ENCODE data around the gene SMC2.

SMC2 gene

GRCh38 chr9:104110509-104110908 lies 16.4 kb downstream of the SMC2 start:
- Histone ChIP-seq H3K4me3 (ENCODE audit: low read length) (no peak overlapping the region), H3K9me3 (ENCODE audit: control insufficient read depth, insufficient read depth, low read length) (no peaks in the 10 kb centered on the region), H3K4me1 (ENCODE audit: control insufficient read depth, low read length) (no peaks in the 10 kb centered on the region), H3F3A (ENCODE audit: control insufficient read depth, insufficient read depth) (no peaks in the 10 kb centered on the region), H3K9me2 (replicated peaks; ENCODE audit: control insufficient read depth, low read length) (no peaks in the 10 kb centered on the region), H3K79me2 (ENCODE audit: control insufficient read depth, low read length) (no peaks in the 10 kb centered on the region), H3K27ac (ENCODE audit: low read depth, low read length) (no peak overlapping the region), H3K36me3 (ENCODE audit: control insufficient read depth, low read length) (peaks cover 94% of the 10 kb centered on the region), H4K20me1 (ENCODE audit: control insufficient read depth, insufficient read depth, low read depth, low read length) (no peaks in the 10 kb centered on the region), H3K27me3 (ENCODE audit: control insufficient read depth, low read length) (no peaks in the 10 kb centered on the region), H3K4me2 (ENCODE audit: low read length) (no peak overlapping the region)
- no peak for TF ChIP-seq CTCF (IDR thresholded peaks at IDR 0.05; ENCODE audit: low read depth, low read length, poor library complexity, severe bottlenecking)
- no peak for TF ChIP-seq EZH2phosphoT487 (IDR thresholded peaks at IDR 0.05; ENCODE audit: borderline replicate concordance, low read length)

GRCh38 chr9:104118916-104119315 lies 24.8 kb downstream of the SMC2 start:
- H3K9me2 ChIP-seq (replicated peaks; ENCODE audit: control insufficient read depth, low read length): no peaks in the 10 kb centered on the region
- no peak overlapping the region for H3K27ac ChIP-seq (ENCODE audit: low read depth, low read length)
- no peak for TF ChIP-seq CTCF (IDR thresholded peaks at IDR 0.05; ENCODE audit: low read depth, low read length, poor library complexity, severe bottlenecking)
- no peak for TF ChIP-seq EZH2phosphoT487 (IDR thresholded peaks at IDR 0.05; ENCODE audit: borderline replicate concordance, low read length)
- H3K4me2 ChIP-seq (ENCODE audit: low read length): no peak overlapping the region
- H3F3A ChIP-seq (ENCODE audit: control insufficient read depth, insufficient read depth): 0 out of 2 replicates have a peak, but pooled peaks cover 3% of the 10 kb centered on the region
- H3K4me3 ChIP-seq (ENCODE audit: low read length): no peak overlapping the region
- H4K20me1 ChIP-seq (ENCODE audit: control insufficient read depth, insufficient read depth, low read depth, low read length): no peaks in the 10 kb centered on the region
- no peaks in the 10 kb centered on the region for H3K79me2 ChIP-seq (ENCODE audit: control insufficient read depth, low read length)
- no peaks in the 10 kb centered on the region for H3K27me3 ChIP-seq (ENCODE audit: control insufficient read depth, low read length)
- H3K36me3 ChIP-seq (ENCODE audit: control insufficient read depth, low read length): peaks cover 97% of the 10 kb centered on the region
- H3K4me1 ChIP-seq (ENCODE audit: control insufficient read depth, low read length): no peaks in the 10 kb centered on the region
- no peaks in the 10 kb centered on the region for H3K9me3 ChIP-seq (ENCODE audit: control insufficient read depth, insufficient read depth, low read length)

- H3F3A ChIP-seq (ENCODE audit: control insufficient read depth, insufficient read depth): 0 out of 2 replicates have a peak, but pooled peaks cover 3% of the 10 kb centered on the region
- TF ChIP-seq EZH2phosphoT487 (IDR thresholded peaks at IDR 0.05; ENCODE audit: borderline replicate concordance, low read length) (no peak), CTCF (IDR thresholded peaks at IDR 0.05; ENCODE audit: low read depth, low read length, poor library complexity, severe bottlenecking) (no peak)
These were observed 26.9 kb downstream of the SMC2 start for GRCh38 chr9:104121022-104121421.

More at GRCh38 chr9:104121022-104121421, 26.9 kb downstream of the SMC2 start:
- Histone ChIP-seq H3K4me1 (ENCODE audit: control insufficient read depth, low read length) (no peaks in the 10 kb centered on the region), H3K4me3 (ENCODE audit: low read length) (no peak overlapping the region), H3K27me3 (ENCODE audit: control insufficient read depth, low read length) (no peaks in the 10 kb centered on the region), H3K9me3 (ENCODE audit: control insufficient read depth, insufficient read depth, low read length) (no peaks in the 10 kb centered on the region), H4K20me1 (ENCODE audit: control insufficient read depth, insufficient read depth, low read depth, low read length) (no peaks in the 10 kb centered on the region), H3K36me3 (ENCODE audit: control insufficient read depth, low read length) (peaks cover 98% of the 10 kb centered on the region), H3K79me2 (ENCODE audit: control insufficient read depth, low read length) (no peaks in the 10 kb centered on the region), H3K9me2 (replicated peaks; ENCODE audit: control insufficient read depth, low read length) (no peaks in the 10 kb centered on the region), H3K4me2 (ENCODE audit: low read length) (no peak overlapping the region), H3K27ac (ENCODE audit: low read depth, low read length) (no peak overlapping the region)
